Measurements from ENCODE around the gene SPDYE4.

DNA sequence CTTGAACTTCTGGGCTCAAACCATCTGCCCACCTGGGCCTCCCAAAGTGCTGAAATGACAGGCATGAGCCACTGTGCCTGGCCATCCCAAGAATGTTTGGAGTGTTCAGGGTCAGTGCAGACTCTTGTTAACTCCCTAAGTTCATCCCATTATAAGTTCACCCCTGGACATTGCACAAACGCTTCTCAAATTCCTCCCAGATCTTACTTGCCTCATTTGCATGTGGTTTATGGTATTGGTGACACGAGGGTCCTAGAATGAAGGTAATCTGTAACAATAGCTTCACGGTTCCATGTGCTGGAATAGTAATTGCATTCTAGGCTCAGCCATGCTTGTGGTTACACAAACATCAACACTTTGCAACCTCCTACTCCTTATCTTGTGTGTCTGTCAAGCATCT is 8.7 kb downstream of the SPDYE4 start:
- TF ChIP-seq JUND (IDR thresholded peaks at IDR 0.05), result no peak
- no peak for TF ChIP-seq GATA2 (CRISPR knock-in tag; IDR thresholded peaks at IDR 0.05)
- TF ChIP-seq RXRA (IDR thresholded peaks at IDR 0.05; ENCODE audit: borderline replicate concordance, low read depth), result no peak
- TF ChIP-seq SIN3A (IDR thresholded peaks at IDR 0.05; ENCODE audit: borderline replicate concordance, low read depth, low read length), result no peak
- no peak for TF ChIP-seq FOXM1 (IDR thresholded peaks at IDR 0.05; ENCODE audit: low read depth)
